CD4-positive, alpha-beta T cell (primary cell): ENCODE data around the gene PBX4. TPM values are rescaled to one million over a fixed set of nuclear protein-coding genes. Genes with fewer than 3 reads are reported as not detected.

Source experiments
- ATAC-seq: fragments of 200-7000 bp; cut with Tn5 transposase; one replicate; pipeline ENCODE4 v1.10.0; 2022; ENCODE audit warnings: mild to moderate bottlenecking; ENCODE audit not compliant: poor library complexity
- CTCF ChIA-PET: fragments of 350-600 bp; sonication (Branson Sonifier 250); formaldehyde crosslinking; loops from one replicate; lab custom pipeline; 2021; ENCODE audit warnings: antibody characterized with exemption, inconsistent platforms; lab: Charles Lee
- POLR2A ChIA-PET: fragments of 350-600 bp; sonication (Branson Sonifier 250); formaldehyde crosslinking; loops from one replicate; lab custom pipeline; 2021; ENCODE audit warnings: antibody characterized with exemption, inconsistent platforms; lab: Charles Lee
- DNase-seq, 14 experiments: peaks; one replicate each; pipeline ENCODE4 v3.0.0-alpha.2; 2013 to 2020; ENCODE audit warnings: mixed read lengths in 2 of 14
- H3K27ac ChIP-seq, 2 donors: one replicate each; pipeline versions ENCODE4 v1.5.1 to v1.7.0; 2013; ENCODE audit warnings: low read length in 2 of 2, low read depth in 1 of 2, mild to moderate bottlenecking in 1 of 2
- H3K27me3 ChIP-seq, 2 experiments: 1 replicate in 1 of 2; 2 replicates in 1 of 2; pipeline versions ENCODE4 v1.6.1 to v1.7.0; 2013; ENCODE audit warnings: low read length in 2 of 2, control low read depth in 1 of 2, mild to moderate bottlenecking in 1 of 2, moderate library complexity in 1 of 2; ENCODE audit not compliant: insufficient read depth in 2 of 2, control insufficient read depth in 1 of 2
- H3K36me3 ChIP-seq: one replicate; pipeline ENCODE4 v1.6.1; 2013; ENCODE audit warnings: low read length, control low read depth; ENCODE audit not compliant: insufficient read depth
- H3K4me1 ChIP-seq: one replicate; pipeline ENCODE4 v1.6.1; 2013; ENCODE audit warnings: low read length, control low read depth; ENCODE audit not compliant: insufficient read depth
- H3K4me3 ChIP-seq: one replicate; pipeline ENCODE4 v1.5.1; 2013; ENCODE audit warnings: mild to moderate bottlenecking, low read length, moderate library complexity
- H3K9me3 ChIP-seq, 2 experiments: 1 replicate in 1 of 2; 2 replicates in 1 of 2; pipeline versions ENCODE4 v1.6.1 to v1.7.0; 2013; ENCODE audit warnings: low read length in 2 of 2, mild to moderate bottlenecking in 2 of 2, control low read depth in 1 of 2, moderate library complexity in 1 of 2; ENCODE audit not compliant: control insufficient read depth in 1 of 2, insufficient read depth in 1 of 2
- H3K27ac Mint-ChIP-seq: one replicate; pipeline ENCODE4 v1.8.0; 2020; ENCODE audit warnings: mixed read lengths
- H3K27me3 Mint-ChIP-seq: one replicate; pipeline ENCODE4 v1.8.0; 2021; ENCODE audit warnings: mixed read lengths
- H3K36me3 Mint-ChIP-seq: one replicate; pipeline ENCODE4 v1.8.0; 2021; ENCODE audit warnings: low read depth, mixed read lengths
- H3K4me1 Mint-ChIP-seq: one replicate; pipeline ENCODE4 v1.8.0; 2021; ENCODE audit warnings: low read depth, mixed read lengths
- H3K4me3 Mint-ChIP-seq: one replicate; pipeline ENCODE4 v1.8.0; 2020; ENCODE audit warnings: mild to moderate bottlenecking, mixed read lengths
- H3K9me3 Mint-ChIP-seq: one replicate; pipeline ENCODE4 v1.8.0; 2020; ENCODE audit warnings: mixed read lengths
- CTCF ChIP-seq: fragments of 200-600 bp; IDR thresholded peaks from one replicate; pipeline ENCODE4 v1.8.0; 2022; ENCODE audit warnings: antibody characterized with exemption, mild to moderate bottlenecking
- intact Hi-C, 2 experiments: fragments of 100-400 bp; cut with DNase I in 1 of 2; cut with micrococcal nuclease in 1 of 2; formaldehyde crosslinking; loops; one replicate each; pipeline versions ENCODE4 v1.15.1 to v1.9.0; 2023 to 2025; cut with DNase I, micrococcal nuclease
- total RNA-seq, 174 experiments: library from RNA in 2 of 174; stranded (reverse) in 2 of 174; gene quantifications; one replicate each; pipeline ENCODE4 v1.2.3 and lab custom pipeline; 2021 to 2026

Gene PBX4
- total RNA-seq, 2 experiments from 2014 or later, result 50.1 to 51.8 TPM

DNA sequence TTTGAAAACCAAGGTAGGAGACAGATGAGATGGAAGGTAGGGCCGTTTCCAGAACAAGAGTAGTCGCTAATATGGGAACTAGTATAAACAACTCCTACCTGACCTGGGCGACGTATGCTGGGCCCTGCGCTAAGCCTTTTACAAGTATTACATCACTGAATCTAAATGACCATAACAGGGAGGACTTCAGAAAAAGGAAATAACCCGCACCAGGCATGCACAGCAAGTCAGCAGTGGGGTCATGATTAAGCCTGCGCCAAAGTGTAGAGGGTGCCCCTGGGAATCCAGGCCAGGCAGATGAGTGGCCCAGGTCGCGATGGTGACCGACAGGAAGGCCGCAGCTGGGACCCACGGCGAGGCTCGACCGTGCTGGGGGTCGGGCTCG is 44.4 kb upstream of the PBX4 start:
- peaks cover 0 to 31% of the 10 kb centered on the region in 2 experiments for H3K9me3 ChIP-seq
- H3K4me1 ChIP-seq, result peaks cover 64% of the 10 kb centered on the region

DNA sequence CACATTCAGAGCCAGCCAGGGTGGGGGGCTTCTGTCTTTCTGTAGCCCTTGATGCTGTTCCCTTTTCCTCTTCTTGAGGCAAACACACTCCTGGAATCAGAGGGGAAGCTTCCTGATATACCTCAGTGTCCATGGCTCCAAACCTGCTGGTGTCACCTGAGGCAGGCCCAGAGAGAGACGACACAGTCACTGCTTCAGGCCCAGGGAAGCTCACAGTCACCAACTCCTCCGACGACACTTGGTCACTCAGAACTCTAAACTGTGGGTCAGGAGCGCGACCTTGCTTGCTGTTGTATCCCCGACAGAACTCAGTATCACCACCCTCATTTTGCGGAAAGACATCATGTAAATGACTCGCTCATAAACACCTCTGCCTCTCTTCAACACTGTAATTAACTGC is 43.9 kb upstream of the PBX4 start:
- H3K27ac Mint-ChIP-seq, result peak overlapping the region; percentile 99
- TF ChIP-seq CTCF, result no peak
- CTCF ChIA-PET, result interaction anchor here (2.5 kb wide), 1 partner anchor 109 kb away, joined by 6 read pairs; no protein-coding TSS in a partner anchor

More for the DNA sequence above, 44.4 kb upstream of the PBX4 start:
- intact Hi-C loops, result loop anchor here (1.0 to 5.0 kb wide), 6 partner anchors 18 to 341 kb away; partner anchors contain the start of genes LPAR2 (in 1 of the 2), MAU2 (in 1 of the 2), SUGP1 (in 1 of the 2) and ZNF253 (in 1 of the 2)
- H3K27ac ChIP-seq, result peak overlapping the region; percentile 84 to 96
- Mint-ChIP-seq H3K36me3 (peaks cover 47% of the 10 kb centered on the region), H3K27ac (peak overlapping the region; percentile 99), H3K4me3 (peak overlapping the region; percentile 95), H3K9me3 (peaks cover 2% of the 10 kb centered on the region), H3K4me1 (peaks cover 46% of the 10 kb centered on the region), H3K27me3 (no peaks in the 10 kb centered on the region)
- H3K4me3 ChIP-seq, result peak overlapping the region; percentile 94
- ChIA-PET CTCF (interaction anchor here (2.5 kb wide), 1 partner anchor 109 kb away, joined by 6 read pairs; no protein-coding TSS in a partner anchor), POLR2A (interaction anchor here (0.9 to 4.3 kb wide), 22 partner anchors 10 to 1942 kb away, joined by 3 to 45 read pairs (median 6); partner anchors contain the start of genes GMIP, LPAR2, NDUFA13 and ZNF14)
- DNase-seq, result no peak
- TF ChIP-seq CTCF, result no peak
- no peaks in the 10 kb centered on the region for H3K27me3 ChIP-seq
- no peak for ATAC-seq
- H3K36me3 ChIP-seq, result peaks cover 19% of the 10 kb centered on the region

GRCh38 chr19:19661675-19662251 is 43.3 kb upstream of the PBX4 start:
- CTCF ChIA-PET, result interaction anchor here (2.5 kb wide), 1 partner anchor 108 kb away, joined by 6 read pairs; no protein-coding TSS in a partner anchor

More for the DNA sequence above, 43.9 kb upstream of the PBX4 start:
- H3K4me3 ChIP-seq, result peak overlapping the region; percentile 94
- peaks cover 51% of the 10 kb centered on the region for H3K36me3 Mint-ChIP-seq
- intact Hi-C loops, result loop anchor here (2.0 to 5.0 kb wide), 5 partner anchors 18 to 340 kb away; partner anchors contain the start of genes MAU2 (in 1 of the 2), SUGP1 (in 1 of the 2), ZNF253 (in 1 of the 2) and ZNF506 (in 1 of the 2)
- DNase-seq (peak in 1 of 14 experiments; percentile 34), ATAC-seq (no peak)
- H3K27ac ChIP-seq, result peak overlapping the region; percentile 84 to 96
- H3K9me3 Mint-ChIP-seq, result peaks cover 2% of the 10 kb centered on the region
- H3K36me3 ChIP-seq, result peaks cover 24% of the 10 kb centered on the region
- peaks cover 41% of the 10 kb centered on the region for H3K4me1 Mint-ChIP-seq
- no peaks in the 10 kb centered on the region for H3K27me3 Mint-ChIP-seq
- POLR2A ChIA-PET, result interaction anchor here (0.9 to 4.3 kb wide), 15 partner anchors 14 to 505 kb away, joined by 3 to 45 read pairs (median 8); partner anchors contain the start of genes GMIP, LPAR2, NDUFA13 and ZNF14
- no peaks in the 10 kb centered on the region for H3K27me3 ChIP-seq
- peaks cover 0 to 26% of the 10 kb centered on the region in 2 experiments for H3K9me3 ChIP-seq
- peak overlapping the region; percentile 95 for H3K4me3 Mint-ChIP-seq
- peaks cover 60% of the 10 kb centered on the region for H3K4me1 ChIP-seq

More at GRCh38 chr19:19661675-19662251, 43.3 kb upstream of the PBX4 start:
- POLR2A ChIA-PET, result interaction anchor here (1.1 to 4.3 kb wide), 9 partner anchors 10 to 240 kb away, joined by 3 to 45 read pairs (median 8); partner anchors contain the start of genes NDUFA13, ZNF14, ZNF506 and ZNF93
- Histone ChIP-seq H3K4me1 (peaks cover 54% of the 10 kb centered on the region), H3K4me3 (peak overlapping the region; percentile 94), H3K27ac (peak overlapping the region; percentile 84 to 96), H3K36me3 (peaks cover 30% of the 10 kb centered on the region), H3K27me3 (no peaks in the 10 kb centered on the region), H3K9me3 (peaks cover 0 to 20% of the 10 kb centered on the region in 2 experiments)
- peaks cover 57% of the 10 kb centered on the region for H3K36me3 Mint-ChIP-seq
- TF ChIP-seq CTCF, result no peak
- H3K27ac Mint-ChIP-seq, result peak overlapping the region; percentile 99
- peak overlapping the region; percentile 95 for H3K4me3 Mint-ChIP-seq
- intact Hi-C loops, result loop anchor here (2.0 to 5.0 kb wide), 5 partner anchors 17 to 339 kb away; partner anchors contain the start of genes MAU2 (in 1 of the 2), SUGP1 (in 1 of the 2), ZNF253 (in 1 of the 2) and ZNF506 (in 1 of the 2)
- H3K4me1 Mint-ChIP-seq, result peaks cover 36% of the 10 kb centered on the region
- peaks cover 2% of the 10 kb centered on the region for H3K9me3 Mint-ChIP-seq
- peak; percentile 3 for ATAC-seq
- no peaks in the 10 kb centered on the region for H3K27me3 Mint-ChIP-seq
- peak in 7 of 14 experiments; percentile 14 to 79 (median 40) for DNase-seq
